ENCODE measurements around the gene MYCN.

DNA sequence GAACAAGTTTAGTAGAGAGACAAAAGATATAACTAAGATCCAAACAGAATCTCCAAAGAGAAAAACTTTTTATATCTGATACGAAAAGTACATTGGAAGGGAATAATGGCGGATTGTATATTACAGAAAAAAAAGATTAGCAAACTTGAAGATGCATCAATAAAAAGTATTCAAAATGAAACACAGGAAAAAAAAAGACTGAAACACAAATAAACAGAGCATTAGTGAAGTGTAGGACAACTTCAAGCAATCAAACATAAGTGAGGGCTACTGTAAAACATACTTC, 41.1 kb upstream of the MYCN start:
- TF ChIP-seq, protein P1, sequence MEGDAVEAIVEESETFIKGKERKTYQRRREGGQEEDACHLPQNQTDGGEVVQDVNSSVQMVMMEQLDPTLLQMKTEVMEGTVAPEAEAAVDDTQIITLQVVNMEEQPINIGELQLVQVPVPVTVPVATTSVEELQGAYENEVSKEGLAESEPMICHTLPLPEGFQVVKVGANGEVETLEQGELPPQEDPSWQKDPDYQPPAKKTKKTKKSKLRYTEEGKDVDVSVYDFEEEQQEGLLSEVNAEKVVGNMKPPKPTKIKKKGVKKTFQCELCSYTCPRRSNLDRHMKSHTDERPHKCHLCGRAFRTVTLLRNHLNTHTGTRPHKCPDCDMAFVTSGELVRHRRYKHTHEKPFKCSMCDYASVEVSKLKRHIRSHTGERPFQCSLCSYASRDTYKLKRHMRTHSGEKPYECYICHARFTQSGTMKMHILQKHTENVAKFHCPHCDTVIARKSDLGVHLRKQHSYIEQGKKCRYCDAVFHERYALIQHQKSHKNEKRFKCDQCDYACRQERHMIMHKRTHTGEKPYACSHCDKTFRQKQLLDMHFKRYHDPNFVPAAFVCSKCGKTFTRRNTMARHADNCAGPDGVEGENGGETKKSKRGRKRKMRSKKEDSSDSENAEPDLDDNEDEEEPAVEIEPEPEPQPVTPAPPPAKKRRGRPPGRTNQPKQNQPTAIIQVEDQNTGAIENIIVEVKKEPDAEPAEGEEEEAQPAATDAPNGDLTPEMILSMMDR (IDR thresholded peaks at IDR 0.05), result no peak
- TF ChIP-seq POLR2A (IDR thresholded peaks at IDR 0.05), result no peak
